GM03348 (cell line): ENCODE measurements around the gene GYG2.
"Not testable (repeated sequence)": the region's sequence is repeated elsewhere in the genome, so short reads cannot be mapped to it uniquely, and the experiment has no call there.

Experiments used
- DNase-seq: peaks from one replicate; pipeline ENCODE4 v3.0.0; 2012; ENCODE audit warnings: low spot score

GYG2 gene

DNA sequence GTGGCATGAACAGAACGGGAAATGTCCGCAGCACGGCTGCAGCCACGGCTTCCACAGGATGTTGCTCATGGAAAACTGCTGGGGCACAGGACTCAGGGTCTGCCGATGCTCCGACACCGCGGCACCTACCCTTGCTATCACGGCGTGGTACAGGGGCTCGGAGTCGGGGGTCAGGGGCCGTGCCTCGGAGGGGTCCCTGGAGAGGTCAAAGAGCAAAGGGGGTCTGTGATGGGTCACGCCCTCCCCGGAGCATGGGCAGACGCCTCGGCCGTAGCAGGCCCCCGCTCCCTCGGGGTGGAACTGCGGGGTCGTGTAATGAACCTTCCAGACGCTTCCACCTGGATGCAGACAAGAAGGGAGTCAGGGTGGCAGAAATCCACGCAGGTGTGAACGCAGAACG lies 78.6 kb downstream of the GYG2 start:
- no peak for DNase-seq

DNA sequence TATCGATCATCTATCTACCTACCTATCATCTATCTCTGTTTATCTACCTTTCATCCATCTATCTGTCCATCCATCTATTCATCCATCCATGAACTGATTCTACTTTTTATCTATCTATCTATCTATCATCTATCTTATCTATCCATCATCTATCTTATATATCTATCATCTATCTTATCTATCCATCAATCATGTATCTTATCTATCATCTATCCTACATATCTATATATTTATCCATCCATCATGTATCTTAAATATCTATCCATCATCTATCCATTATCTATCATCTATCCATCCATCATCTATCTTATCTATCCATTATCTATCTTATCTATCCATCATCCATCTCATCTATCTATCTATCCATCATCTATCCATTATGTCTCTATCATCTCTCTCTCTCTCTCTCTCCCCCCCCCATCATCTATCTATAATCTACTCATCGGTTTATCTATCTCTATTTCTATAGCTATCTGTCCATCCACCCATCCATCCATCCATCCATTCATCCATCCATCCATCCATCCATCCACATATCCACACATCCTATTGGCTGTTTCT lies 79.5 kb downstream of the GYG2 start:
- DNase-seq, result no peak

DNA sequence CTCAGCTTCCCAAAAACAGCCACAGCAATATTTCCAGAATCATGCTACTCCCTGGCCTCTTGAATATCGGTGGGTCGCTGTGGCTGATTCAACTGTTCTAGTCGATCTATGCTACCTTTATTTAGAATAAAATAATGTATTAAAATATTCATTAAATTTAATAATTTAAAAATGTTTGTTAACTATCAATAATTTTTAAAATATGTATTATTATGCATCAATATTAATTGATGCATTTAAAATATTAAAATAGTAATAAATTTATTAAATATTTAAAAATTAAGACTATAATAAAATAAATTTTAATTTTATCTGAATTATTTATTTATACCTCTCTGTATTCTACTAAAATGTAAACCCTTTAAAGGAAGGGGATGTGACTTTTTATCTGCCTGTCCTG lies 81.4 kb downstream of the GYG2 start:
- DNase-seq, result no peak

DNA sequence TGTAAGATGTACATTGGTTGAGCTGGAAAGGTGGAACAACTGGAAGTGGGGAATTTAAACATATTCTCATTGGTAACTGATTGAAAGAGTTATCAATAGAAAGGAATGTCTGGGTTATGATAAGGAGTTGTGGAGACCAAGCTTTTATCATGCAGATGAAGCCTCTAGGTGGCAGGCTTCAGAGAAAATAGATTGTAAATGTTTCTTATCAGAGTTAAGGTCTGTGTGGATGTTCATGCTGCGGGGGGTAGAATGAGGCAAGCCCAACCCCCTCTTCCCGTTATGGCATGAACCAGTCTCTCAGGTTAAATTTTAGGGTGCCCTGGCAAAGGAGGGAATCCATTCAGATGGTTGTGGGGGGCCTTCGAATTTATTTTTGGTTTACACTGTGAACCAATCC lies 84.4 kb downstream of the GYG2 start:
- DNase-seq, result no peak

DNA sequence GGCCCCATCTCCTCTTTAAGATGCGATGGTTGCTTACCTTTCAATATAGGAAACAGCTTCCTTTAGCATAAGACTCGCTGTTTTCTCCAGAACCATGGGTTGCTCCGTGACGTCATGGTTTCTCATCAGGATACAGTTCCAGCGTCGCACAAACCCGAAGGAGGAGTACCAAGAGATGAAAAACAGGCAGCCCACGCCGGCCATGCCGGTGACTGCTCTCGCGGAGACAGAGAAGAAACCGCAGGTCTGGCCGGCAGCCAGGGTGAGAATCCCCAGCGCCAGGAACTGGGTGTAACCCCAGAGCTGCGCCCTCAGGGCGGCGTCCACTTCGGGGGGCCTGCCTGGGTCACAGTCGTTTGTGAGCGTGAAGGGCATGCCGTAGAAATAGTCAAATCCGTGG lies 89.0 kb downstream of the GYG2 start:
- no peak for DNase-seq

DNA sequence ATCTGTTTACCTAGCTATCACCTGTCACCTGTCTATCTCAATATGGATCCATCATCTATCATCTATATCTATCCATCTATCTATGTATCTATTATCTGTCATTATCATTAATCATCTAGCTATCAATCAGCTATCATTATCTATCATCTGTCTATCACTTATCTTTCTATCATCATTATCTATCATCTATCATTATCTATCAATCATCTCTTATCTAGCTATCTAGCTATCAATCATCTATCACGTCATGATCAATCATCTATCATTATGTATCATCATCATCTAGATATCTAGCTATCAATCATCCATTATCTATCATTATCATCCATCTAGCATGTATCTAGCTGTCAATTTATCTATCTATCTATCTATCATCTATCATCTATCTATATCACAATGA lies 92.5 kb downstream of the GYG2 start:
- no peak for DNase-seq

DNA sequence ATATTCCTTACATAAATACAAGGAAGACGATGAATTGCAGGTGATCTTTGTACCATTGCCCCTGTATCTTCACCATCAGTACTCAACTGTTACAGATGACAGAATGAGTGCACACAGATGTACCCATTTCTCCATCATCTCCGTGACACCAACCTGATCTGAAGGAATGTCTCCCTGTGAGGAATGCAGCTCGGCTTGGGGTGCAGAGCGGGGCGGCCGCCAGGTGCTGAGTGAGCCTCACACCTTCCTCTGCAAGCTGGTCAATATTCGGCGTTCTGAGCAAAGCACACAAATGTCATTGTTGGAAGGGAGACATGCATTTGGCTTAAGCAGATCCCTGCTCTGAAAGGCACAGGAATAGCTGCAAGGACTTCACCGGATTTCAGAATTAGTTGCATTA lies 93.0 kb downstream of the GYG2 start:
- DNase-seq, result no peak

DNA sequence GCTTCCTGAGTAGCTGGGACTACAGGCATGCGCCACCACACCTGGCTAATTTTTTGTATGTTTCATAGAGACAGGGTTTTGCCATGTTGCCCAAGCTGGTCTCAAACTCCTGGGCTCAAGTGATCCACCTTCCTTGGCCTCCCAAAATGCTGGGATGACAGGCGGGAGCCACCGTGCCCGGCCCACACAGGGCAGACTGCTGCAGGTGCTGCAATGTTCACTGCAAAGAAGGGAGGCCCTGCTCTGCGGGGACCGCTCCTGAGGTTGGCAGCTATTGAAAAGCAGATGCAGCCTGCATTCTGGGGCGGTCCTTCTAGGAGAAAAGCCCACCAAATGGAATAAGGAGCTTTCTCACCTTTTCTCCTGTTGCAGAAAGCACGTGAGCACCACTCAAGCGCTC lies 95.4 kb downstream of the GYG2 start:
- DNase-seq, result no peak

DNA sequence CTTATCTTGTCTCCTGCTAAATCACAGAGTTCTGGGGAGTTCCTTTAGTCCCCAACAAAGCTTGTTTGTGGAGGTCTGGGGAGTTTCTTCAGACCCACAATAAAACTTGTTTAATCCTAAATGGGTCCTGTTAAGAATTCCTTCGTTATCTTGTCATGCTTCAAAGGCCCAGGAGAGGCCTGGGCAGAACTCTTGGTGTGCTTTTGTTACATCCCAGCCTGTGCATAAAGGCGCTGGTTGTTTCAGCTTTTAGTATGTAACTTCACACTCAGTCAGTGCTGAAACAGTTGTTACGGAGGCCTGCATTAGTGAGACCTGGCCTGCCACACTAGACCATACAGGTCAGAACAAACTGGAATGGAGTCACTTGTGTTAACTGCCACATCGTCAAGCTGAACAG lies 97.5 kb downstream of the GYG2 start:
- DNase-seq, result not testable (repeated sequence)

DNA sequence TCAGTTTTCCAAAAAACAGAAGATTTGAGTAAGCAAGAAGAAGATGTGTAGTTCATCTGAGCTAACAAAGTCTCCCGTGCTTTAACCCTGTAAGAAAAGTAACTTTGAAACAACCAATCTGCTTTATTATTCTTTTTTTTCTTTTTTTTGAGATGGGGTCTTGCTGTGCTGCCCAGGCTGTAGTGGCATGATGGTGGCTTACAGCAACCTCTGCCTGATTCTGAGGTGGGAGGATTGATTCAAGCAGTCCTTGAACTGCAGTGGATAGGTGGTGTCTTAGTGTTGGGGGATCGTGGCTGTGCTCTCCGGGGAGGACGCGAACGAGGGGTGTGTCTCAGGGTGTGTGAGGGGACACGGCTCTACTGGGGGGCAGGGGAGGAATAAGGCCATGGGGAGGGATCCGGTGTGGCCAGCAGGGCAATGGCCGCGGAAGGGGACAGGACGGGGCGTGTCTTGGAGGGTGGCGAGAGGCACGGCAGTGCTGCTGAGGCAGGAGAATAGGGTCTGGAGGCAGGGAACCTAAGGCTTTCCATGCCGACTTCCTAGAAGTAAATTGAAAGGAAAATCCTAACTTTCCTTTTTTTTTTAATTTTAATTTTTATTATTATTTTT lies 98.0 kb downstream of the GYG2 start:
- no peak for DNase-seq

DNA sequence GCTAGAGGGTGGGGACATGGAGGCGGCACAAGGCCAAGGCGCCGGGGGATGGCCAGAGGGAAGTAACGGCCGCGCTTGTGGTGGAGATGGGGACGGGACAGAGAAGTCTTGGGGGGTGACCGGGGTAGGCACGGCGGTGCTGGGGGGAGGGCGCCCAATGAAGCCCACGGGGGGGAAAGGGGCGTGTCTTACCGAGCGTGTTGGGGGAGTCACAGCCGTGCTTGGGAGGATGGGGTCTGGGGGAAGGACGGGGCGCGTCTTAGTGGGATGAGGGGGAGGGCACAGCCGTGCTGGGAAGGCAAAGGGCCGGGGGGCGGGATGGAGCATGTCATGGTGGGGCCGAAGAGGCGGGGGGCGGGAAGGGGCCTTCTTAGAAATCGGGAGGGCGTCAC lies 99.5 kb downstream of the GYG2 start:
- DNase-seq, result peak; percentile 29

DNA sequence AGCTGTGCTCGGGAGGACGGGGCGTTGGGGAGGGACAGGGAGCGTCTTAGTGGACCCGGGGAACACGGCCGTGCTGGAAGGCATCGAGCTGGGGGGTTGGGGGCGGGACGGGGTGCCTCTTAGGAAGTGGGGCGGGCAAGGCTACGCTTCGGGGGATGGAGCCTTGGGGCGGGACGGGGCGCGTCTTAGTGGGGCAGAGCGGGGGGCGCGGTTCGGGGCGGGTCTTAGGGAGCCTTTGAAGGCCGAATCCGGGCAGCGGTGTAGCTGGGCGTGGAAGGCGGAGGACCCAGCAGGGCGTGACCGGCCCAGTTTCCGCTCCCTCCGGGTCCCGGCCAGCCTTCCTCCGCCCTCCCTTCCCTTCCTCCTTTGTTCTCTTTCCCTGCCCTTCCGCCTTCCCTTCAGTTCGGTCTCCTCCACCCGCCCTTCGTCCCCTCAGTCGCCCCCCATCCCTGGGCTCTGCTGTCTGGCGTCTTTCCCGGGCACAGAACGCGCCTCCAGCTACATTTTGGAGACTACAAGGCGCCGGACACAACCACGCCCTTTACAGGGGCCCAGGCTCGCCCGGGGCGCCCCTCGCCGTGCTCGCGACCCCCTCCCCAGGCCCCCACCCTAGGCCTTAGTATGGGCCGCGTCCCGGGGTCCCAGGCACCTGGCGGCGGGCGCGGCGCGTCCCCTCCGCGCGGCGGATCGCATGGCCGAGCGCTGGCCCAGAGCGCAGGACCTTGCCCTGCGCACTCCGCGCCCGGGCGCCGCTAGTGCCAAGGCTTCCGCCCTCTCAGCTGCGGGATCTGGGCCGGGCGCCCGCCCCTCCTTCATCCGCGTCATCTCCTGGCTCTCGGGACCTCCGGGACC lies 100.1 kb downstream of the GYG2 start, which contains the start of gene ARSD:
TSS of gene ARSD (minus strand) at position 757 of the 852 bp plus-strand sequence. CDS start at position 693, 64 bp downstream.
- DNase-seq, result peak; percentile 92

DNA sequence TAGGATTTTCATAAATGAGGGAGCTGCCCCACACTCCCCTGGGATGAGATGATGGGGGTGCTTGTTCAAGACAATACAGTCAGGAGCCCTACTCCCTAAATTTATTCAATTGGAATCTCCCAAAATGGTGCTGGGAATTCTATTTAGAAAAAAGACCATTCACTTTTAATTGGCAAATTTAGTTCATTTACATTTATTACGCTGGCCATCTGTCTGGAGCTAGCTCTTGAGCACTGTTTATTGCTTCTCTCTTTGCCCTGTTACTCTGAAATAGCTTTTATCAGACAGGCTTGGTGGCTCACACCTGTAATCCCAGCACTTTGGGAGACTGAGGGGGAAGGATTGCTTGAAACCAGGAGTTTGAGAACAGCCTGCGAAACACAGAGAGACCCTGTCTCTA lies 102.4 kb downstream of the GYG2 start:
- DNase-seq, result no peak

DNA sequence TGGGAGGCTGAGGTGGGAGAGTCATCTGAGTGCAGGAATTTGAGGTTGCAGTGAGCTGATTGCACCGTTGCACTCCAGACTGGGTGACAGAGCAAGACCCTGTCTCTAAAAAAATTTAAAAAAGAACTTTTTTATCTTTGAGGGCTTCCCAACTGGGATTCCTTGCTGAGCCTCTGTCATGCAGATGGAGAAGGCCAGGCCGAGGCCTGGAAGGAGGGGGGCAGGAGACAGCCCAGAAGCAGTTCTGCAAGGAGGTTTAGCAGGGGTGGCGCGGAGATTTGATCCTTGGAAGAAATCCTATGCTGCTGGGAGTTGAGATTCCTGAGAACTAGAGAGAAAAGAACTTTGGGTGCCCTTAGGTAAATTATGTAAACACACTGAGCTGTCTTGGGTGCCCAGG lies 102.9 kb downstream of the GYG2 start:
- no peak for DNase-seq
